RWPE1 (cell line): Measurements from ENCODE around the gene SKAP2.
A peak's percentile ranks its signal among the peaks of the same experiment; 100 is the strongest.

ENCODE experiments used
- CTCF ChIA-PET: fragments of 350-600 bp; sonication (Branson Sonifier 250); formaldehyde crosslinking; extraction: SDS; loops from one replicate; lab custom pipeline; 2021; lab: Yijun Ruan, JAX
- POLR2A ChIA-PET: fragments of 400-600 bp; formaldehyde crosslinking; extraction: SDS; loops from one replicate; lab custom pipeline; 2020; ENCODE audit warnings: antibody characterized with exemption; ENCODE audit not compliant: low non-redundant PET; lab: Yijun Ruan, JAX
- DNase-seq: peaks from one replicate; pipeline ENCODE4 v3.0.0; 2012; ENCODE audit warnings: low spot score
- H3K27ac ChIP-seq: fragments of 450-650 bp; 2 replicates; pipeline ENCODE4 v1.5.1; 2017
- CTCF ChIP-seq: fragments of 450-650 bp; conservative IDR thresholded peaks from 2 replicates; pipeline ENCODE4 v1.5.1; 2017; ENCODE audit warnings: low read depth, mild to moderate bottlenecking

The SKAP2 gene, protein sequence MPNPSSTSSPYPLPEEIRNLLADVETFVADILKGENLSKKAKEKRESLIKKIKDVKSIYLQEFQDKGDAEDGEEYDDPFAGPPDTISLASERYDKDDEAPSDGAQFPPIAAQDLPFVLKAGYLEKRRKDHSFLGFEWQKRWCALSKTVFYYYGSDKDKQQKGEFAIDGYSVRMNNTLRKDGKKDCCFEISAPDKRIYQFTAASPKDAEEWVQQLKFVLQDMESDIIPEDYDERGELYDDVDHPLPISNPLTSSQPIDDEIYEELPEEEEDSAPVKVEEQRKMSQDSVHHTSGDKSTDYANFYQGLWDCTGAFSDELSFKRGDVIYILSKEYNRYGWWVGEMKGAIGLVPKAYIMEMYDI

DNA sequence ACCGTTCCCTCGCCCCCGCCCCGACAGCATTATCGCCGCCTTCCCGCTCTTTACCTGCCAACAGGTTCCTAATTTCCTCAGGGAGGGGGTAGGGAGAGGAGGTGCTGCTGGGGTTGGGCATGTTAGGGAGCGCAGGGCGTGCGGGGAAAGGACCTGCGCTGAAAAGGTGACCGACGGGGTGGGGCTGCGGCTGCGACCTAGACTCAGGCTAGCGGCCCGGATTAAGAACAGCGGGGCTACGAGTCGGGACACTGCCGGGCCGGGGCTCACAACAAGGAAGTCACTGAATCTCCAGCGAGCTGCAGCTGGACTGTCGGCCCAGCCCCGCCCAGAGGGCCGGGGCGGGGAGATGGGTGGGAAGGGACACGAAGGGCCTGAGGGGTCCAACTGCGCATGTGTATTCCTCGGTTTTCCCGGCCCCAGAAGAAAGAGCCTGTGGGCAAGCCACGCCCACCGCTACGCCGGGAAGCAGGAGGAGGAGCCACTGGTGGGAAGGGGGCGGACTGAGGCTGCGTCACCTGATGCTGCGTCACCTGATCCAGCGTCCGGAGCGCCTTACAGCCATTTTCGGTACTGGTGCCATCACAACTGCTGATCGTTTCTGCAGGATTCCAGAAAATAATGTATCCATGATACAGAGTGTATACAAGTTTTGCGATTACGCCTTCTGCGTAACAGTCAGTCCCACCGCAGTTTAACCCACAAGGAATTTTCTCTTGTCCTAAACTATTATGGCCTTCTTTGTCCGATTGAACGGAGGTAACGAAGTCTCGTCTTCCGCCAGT, at the start of gene SKAP2:
SKAP2 (minus strand) TSS at position 282 of the 785 bp plus-strand sequence; CDS start at position 121, 161 bp downstream.
- no peak for TF ChIP-seq CTCF
- CTCF ChIA-PET: interaction anchor here (0.6 kb wide), 1 partner anchor 286 kb away, joined by 3 read pairs; no protein-coding TSS in a partner anchor
- H3K27ac ChIP-seq: peak within 1 kb of the TSS; percentile 96
- POLR2A ChIA-PET: interaction anchor here (0.6 kb wide), 1 partner anchor 81 kb away, joined by 4 read pairs; no protein-coding TSS in a partner anchor
- peak; percentile 99 for DNase-seq

DNA sequence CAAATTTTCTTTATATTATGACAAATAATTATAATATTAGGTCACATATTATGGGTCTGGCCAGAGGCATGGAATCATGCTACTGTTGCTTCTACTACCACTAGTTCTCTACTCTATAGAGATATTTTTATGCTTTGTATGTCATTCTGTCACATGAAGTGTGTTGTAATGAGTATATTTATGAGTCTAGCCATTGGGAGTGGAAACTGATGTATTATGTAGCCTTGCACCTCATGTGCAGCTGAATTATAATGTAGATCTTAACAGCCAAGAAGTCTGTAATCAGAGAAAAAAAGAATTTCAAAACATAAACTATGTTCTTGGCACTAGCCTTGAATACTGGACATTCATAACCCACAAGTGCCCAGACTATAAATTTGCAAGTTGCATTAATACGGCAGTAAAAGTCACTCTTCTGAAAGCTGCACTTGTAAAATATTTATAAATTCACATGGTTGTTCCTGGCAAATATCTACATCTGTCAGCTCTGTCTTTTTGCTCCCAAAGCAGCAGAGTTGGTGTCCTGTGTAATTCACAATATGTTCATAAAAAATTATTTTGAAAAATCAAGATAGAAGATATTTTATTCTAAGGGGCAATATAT, 48.6 kb upstream of the SKAP2 start:
- CTCF ChIA-PET: interaction anchor here (0.7 kb wide), 1 partner anchor 47 kb away, joined by 4 read pairs; no protein-coding TSS in a partner anchor
- TF ChIP-seq CTCF: no peak
- POLR2A ChIA-PET: no interaction called here
- H3K27ac ChIP-seq: no peak overlapping the region
- no peak for DNase-seq

- no peak for TF ChIP-seq CTCF
- H3K27ac ChIP-seq: no peak overlapping the region
- CTCF ChIA-PET: interaction anchor here (0.6 kb wide), 1 partner anchor 50 kb away, joined by 3 read pairs; no protein-coding TSS in a partner anchor
- DNase-seq: no peak
- POLR2A ChIA-PET: no interaction called here
These were observed 47.9 kb upstream of the SKAP2 start for GRCh38 chr7:26912338-26912737.

DNA sequence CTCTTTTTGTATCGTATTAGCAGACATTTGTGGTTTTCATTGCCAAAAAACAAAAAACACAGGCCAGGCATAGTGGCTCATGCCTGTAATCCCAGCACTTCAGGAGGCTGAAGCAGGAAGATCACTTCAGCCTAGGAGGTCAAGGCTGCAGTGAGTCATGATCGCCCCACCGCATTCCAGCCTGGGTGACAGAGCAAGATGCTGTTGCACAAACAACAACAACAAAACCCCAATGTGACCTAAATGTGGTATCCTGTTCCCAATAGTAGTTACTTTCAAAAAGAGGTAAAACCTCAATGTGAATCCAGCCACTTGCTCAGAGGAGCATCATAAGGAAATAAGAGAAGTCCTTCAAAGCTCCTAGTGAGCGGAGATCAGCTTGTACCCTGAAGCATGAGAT, 45.8 kb upstream of the SKAP2 start:
- POLR2A ChIA-PET: no interaction called here
- DNase-seq: peak; percentile 8
- TF ChIP-seq CTCF: no peak
- CTCF ChIA-PET: no interaction called here
- H3K27ac ChIP-seq: no peak overlapping the region

DNA sequence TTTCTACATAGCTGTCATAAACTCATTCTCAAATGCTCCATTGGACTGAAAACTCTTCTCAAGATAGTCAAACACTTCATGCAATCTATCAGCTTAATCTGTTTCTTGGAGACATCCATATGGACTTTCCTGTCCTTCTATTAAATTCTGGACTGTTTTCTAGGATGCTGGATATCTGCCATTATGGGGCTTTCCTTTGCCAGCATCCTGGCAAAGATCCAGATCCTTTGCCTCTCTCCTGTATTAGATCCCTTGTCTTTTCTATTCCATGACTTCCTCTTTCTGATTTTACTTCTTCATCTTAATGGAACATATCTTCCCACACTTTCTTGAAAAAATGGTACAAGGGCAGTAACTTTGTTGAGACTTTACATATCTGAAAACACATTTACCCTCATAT, 35.9 kb upstream of the SKAP2 start:
- POLR2A ChIA-PET: no interaction called here
- TF ChIP-seq CTCF: no peak
- DNase-seq: no peak
- H3K27ac ChIP-seq: no peak overlapping the region
- CTCF ChIA-PET: interaction anchor here (0.6 kb wide), 1 partner anchor 12 kb away, joined by 9 read pairs; no protein-coding TSS in a partner anchor

DNA sequence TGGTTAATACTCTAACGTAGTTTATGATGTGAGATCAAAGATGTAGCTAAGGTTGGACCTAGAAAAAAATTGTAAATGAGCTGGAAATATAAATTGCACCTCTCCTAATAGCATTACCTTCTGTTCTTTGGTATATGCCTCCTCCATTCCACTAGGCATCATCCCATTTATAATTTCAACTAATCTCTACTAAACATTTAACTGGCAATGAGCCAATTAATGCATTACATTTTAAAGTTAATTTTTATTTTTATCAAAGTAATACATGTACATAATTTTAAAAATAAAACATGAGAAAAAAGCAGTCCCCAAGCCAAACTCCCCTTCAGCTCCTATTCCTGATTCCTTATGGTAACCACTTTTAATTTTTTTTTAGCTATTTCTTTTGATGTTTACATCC, 35.1 kb upstream of the SKAP2 start:
- CTCF ChIA-PET: no interaction called here
- POLR2A ChIA-PET: no interaction called here
- DNase-seq: no peak
- H3K27ac ChIP-seq: no peak overlapping the region
- no peak for TF ChIP-seq CTCF
